ENCODE measurements around the gene EEFSEC.

DNA sequence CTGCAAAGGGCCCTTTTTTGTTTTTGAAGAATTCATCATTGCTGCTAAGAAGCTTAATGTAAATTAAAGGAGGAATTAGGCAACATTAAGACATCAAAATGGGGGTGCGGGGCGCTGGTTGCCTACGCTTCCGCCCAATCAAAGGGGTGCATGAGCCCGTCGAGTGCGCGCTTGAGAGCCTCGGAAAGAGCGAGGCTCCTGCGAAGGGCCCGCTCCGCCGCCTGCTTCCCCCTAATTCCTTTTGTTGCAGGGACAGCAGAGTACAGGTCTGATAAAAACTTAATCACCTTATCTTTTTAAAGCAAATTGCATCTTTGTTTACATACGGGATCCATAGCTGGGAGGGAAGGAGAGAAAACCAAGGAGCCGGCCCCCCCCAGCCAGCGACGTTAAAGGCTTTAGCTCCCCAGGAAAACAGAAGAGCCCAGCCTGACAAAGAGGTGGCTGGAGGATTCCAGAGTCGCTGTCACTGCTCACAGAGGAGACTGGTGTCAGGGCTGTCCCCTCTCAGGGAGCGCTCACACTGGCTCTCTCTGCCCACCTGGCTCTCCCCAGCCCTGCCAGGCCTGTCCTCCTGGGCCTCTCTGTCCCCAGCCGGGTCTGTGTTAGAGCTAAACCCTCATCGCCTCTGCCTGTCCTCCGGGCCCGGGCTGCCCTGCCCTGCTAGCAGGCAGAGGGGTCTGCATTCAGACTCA is 246.1 kb downstream of the EEFSEC start:
- TF ChIP-seq EZH2 (IDR thresholded peaks at IDR 0.05; ENCODE audit: borderline replicate concordance, insufficient read depth, low read length, poor library complexity, severe bottlenecking) (no peak), POLR2AphosphoS5 (IDR thresholded peaks at IDR 0.05) (no peak), TAF1 (IDR thresholded peaks at IDR 0.05; ENCODE audit: low read depth) (no peak)
- TF ChIP-seq, protein P1, sequence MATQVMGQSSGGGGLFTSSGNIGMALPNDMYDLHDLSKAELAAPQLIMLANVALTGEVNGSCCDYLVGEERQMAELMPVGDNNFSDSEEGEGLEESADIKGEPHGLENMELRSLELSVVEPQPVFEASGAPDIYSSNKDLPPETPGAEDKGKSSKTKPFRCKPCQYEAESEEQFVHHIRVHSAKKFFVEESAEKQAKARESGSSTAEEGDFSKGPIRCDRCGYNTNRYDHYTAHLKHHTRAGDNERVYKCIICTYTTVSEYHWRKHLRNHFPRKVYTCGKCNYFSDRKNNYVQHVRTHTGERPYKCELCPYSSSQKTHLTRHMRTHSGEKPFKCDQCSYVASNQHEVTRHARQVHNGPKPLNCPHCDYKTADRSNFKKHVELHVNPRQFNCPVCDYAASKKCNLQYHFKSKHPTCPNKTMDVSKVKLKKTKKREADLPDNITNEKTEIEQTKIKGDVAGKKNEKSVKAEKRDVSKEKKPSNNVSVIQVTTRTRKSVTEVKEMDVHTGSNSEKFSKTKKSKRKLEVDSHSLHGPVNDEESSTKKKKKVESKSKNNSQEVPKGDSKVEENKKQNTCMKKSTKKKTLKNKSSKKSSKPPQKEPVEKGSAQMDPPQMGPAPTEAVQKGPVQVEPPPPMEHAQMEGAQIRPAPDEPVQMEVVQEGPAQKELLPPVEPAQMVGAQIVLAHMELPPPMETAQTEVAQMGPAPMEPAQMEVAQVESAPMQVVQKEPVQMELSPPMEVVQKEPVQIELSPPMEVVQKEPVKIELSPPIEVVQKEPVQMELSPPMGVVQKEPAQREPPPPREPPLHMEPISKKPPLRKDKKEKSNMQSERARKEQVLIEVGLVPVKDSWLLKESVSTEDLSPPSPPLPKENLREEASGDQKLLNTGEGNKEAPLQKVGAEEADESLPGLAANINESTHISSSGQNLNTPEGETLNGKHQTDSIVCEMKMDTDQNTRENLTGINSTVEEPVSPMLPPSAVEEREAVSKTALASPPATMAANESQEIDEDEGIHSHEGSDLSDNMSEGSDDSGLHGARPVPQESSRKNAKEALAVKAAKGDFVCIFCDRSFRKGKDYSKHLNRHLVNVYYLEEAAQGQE (IDR thresholded peaks at IDR 0.05; ENCODE audit: borderline replicate concordance): no peak
- TF ChIP-seq, protein P2, sequence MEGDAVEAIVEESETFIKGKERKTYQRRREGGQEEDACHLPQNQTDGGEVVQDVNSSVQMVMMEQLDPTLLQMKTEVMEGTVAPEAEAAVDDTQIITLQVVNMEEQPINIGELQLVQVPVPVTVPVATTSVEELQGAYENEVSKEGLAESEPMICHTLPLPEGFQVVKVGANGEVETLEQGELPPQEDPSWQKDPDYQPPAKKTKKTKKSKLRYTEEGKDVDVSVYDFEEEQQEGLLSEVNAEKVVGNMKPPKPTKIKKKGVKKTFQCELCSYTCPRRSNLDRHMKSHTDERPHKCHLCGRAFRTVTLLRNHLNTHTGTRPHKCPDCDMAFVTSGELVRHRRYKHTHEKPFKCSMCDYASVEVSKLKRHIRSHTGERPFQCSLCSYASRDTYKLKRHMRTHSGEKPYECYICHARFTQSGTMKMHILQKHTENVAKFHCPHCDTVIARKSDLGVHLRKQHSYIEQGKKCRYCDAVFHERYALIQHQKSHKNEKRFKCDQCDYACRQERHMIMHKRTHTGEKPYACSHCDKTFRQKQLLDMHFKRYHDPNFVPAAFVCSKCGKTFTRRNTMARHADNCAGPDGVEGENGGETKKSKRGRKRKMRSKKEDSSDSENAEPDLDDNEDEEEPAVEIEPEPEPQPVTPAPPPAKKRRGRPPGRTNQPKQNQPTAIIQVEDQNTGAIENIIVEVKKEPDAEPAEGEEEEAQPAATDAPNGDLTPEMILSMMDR (IDR thresholded peaks at IDR 0.05; ENCODE audit: poor library complexity, severe bottlenecking): no peak

Data from neural cell (in vitro differentiated cells).